HG03439 (cell line): ENCODE data around the gene CWF19L1.

ENCODE experiments used
- ATAC-seq: cut with Tn5 transposase; IDR thresholded peaks from one replicate; pipeline ENCODE4 v1.9.1; 2021; ENCODE audit warnings: mild to moderate bottlenecking, moderate library complexity; ENCODE audit not compliant: unreplicated experiment

CWF19L1 gene

DNA sequence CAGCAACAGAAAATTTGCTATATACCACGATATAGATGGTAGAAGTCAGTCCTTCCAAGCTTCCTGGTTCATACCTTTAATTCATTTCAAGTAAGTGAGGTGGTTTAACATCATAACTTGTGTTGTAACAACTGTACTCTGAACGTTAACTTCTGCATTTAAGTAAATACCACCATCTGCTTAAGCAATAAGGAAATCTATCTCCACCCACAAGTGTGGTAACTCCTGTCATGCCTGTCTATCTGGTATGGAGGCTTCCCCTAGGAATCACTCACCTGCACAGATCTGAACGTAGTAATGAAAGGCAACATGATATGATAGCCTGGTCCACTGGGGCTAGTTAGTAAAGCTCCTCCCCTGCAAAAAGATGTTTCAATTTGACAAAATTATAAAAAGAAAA is 84.0 kb downstream of the CWF19L1 start:
- no peak for ATAC-seq

DNA sequence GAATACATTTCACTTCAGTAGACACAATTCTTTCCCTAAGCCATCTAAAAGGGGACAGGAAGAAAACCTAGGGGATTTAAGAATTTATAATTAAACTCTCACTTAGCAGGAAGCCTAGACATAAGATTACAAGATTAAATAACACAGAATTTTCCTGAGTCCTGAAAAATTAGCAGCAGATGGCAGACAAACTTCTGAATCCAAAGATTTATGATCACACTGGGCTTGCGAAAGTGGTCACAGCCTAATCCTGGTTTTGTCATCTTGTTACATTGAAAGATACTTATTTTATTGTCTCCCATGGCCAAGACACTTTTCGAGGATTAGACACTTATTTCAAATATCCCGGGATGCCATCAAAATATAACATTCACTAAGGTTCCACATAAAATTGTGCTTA is 84.5 kb downstream of the CWF19L1 start:
- ATAC-seq = no peak
